GM23338 (cell line): ENCODE data around the gene PVRIG. TPM values are rescaled to one million over a fixed set of nuclear protein-coding genes. Genes with fewer than 3 reads are reported as not detected.
"Not testable (repeated sequence)": the region's sequence is repeated elsewhere in the genome, so short reads cannot be mapped to it uniquely, and the experiment has no call there.

Experiments
- ATAC-seq: fragments of 200-7000 bp; cut with Tn5 transposase; 3 replicates; pipeline ENCODE4 v1.9.1; 2020
- DNase-seq: peaks from one replicate; pipeline ENCODE4 v3.0.0-alpha.2; 2015; ENCODE audit warnings: low spot score
- H2AFZ ChIP-seq: fragments of 200-600 bp; sonication (generic); 2 replicates; pipeline ENCODE4 v1.8.0; 2016; ENCODE audit warnings: antibody characterized with exemption, mild to moderate bottlenecking, moderate library complexity
- H3F3A ChIP-seq: fragments of 200-600 bp; sonication (generic); replicated peaks from 2 replicates; pipeline ENCODE4 v1.8.0; 2017; ENCODE audit warnings: antibody characterized with exemption, mixed run types, low read depth
- H3K27ac ChIP-seq: fragments of 200-600 bp; sonication (generic); 2 replicates; pipeline ENCODE4 v1.6.1; 2016; ENCODE audit warnings: low read depth
- H3K27me3 ChIP-seq: fragments of 200-600 bp; sonication (generic); 2 replicates; pipeline ENCODE4 v1.8.0; 2016; ENCODE audit warnings: mild to moderate bottlenecking, mixed run types, moderate library complexity; ENCODE audit not compliant: insufficient read depth
- H3K36me3 ChIP-seq: fragments of 200-600 bp; sonication (generic); 2 replicates; pipeline ENCODE4 v1.8.0; 2016; ENCODE audit warnings: mild to moderate bottlenecking; ENCODE audit not compliant: insufficient read depth
- H3K4me1 ChIP-seq: fragments of 200-600 bp; sonication (generic); 2 replicates; pipeline ENCODE4 v1.8.0; 2016; ENCODE audit warnings: mild to moderate bottlenecking, moderate library complexity; ENCODE audit not compliant: insufficient read depth
- H3K4me2 ChIP-seq: fragments of 200-600 bp; sonication (generic); 2 replicates; pipeline ENCODE4 v1.7.1; 2017; ENCODE audit warnings: mixed run types
- H3K4me3 ChIP-seq: fragments of 200-600 bp; sonication (generic); 2 replicates; pipeline ENCODE4 v1.6.1; 2016; ENCODE audit warnings: mixed run types
- H3K79me2 ChIP-seq: fragments of 200-600 bp; sonication (generic); replicated peaks from 2 replicates; pipeline ENCODE4 v1.8.0; 2017; ENCODE audit warnings: mild to moderate bottlenecking; ENCODE audit not compliant: insufficient read depth
- H3K9me2 ChIP-seq: fragments of 200-600 bp; sonication (generic); 2 replicates; pipeline ENCODE4 v1.8.0; 2017; ENCODE audit not compliant: insufficient read depth
- H4K20me1 ChIP-seq: fragments of 200-600 bp; sonication (generic); replicated peaks from 2 replicates; pipeline ENCODE4 v1.8.0; 2017; ENCODE audit warnings: mild to moderate bottlenecking; ENCODE audit not compliant: insufficient read depth
- H3K27ac Mint-ChIP-seq: 2 replicates; pipeline ENCODE4 v1.8.0; 2020; ENCODE audit warnings: inconsistent platforms, mild to moderate bottlenecking, moderate library complexity, mixed read lengths
- H3K27me3 Mint-ChIP-seq: 3 replicates; pipeline ENCODE4 v1.8.0; 2022; ENCODE audit warnings: low read depth, mild to moderate bottlenecking, moderate library complexity, mixed read lengths, inconsistent platforms; ENCODE audit not compliant: insufficient read depth, poor library complexity
- H3K36me3 Mint-ChIP-seq: 3 replicates; pipeline ENCODE4 v1.8.0; 2021; ENCODE audit warnings: low read depth, mild to moderate bottlenecking, inconsistent platforms, moderate library complexity, mixed read lengths
- H3K4me1 Mint-ChIP-seq: 3 replicates; pipeline ENCODE4 v1.8.0; 2020; ENCODE audit warnings: mild to moderate bottlenecking, inconsistent platforms, mixed read lengths
- H3K4me3 Mint-ChIP-seq: 3 replicates; pipeline ENCODE4 v1.8.0; 2021; ENCODE audit warnings: moderate library complexity, mild to moderate bottlenecking, inconsistent platforms, mixed read lengths
- H3K9me3 Mint-ChIP-seq: 3 replicates; pipeline ENCODE4 v1.8.0; 2020; ENCODE audit warnings: moderate library complexity, mild to moderate bottlenecking, inconsistent platforms, mixed read lengths
- POLR2AphosphoS5 ChIP-seq: IDR thresholded peaks from 2 replicates; pipeline ENCODE4 v1.6.1; 2016; ENCODE audit warnings: antibody characterized with exemption, low read depth
- polyA plus RNA-seq: library from polyadenylated mRNA; unstranded; fragments of >200 nt; fragmentation: Nextera tagmentation; extraction: Ambion mirVana; gene quantifications from 2 replicates; pipeline ENCODE4 v1.2.1, GENCODE V29; 2016
- total RNA-seq: library from RNA; depleted of rRNA; stranded (reverse); fragments of >200 nt; shearing (Covaris generic); gene quantifications from 2 replicates; pipeline ENCODE4 v1.2.3, GENCODE V29; 2014
- TF ChIP-seq, protein P1 (sequence below): fragments of 250-450 bp; sonication (Bioruptor Pico); IDR thresholded peaks from 2 replicates; pipeline ENCODE4 v1.5.0; 2020; ENCODE audit warnings: mild to moderate bottlenecking, moderate library complexity

Gene PVRIG
- total and polyA plus RNA-seq, 2 experiments from 2014 or later: 1.1 TPM; not detected in 1

DNA sequence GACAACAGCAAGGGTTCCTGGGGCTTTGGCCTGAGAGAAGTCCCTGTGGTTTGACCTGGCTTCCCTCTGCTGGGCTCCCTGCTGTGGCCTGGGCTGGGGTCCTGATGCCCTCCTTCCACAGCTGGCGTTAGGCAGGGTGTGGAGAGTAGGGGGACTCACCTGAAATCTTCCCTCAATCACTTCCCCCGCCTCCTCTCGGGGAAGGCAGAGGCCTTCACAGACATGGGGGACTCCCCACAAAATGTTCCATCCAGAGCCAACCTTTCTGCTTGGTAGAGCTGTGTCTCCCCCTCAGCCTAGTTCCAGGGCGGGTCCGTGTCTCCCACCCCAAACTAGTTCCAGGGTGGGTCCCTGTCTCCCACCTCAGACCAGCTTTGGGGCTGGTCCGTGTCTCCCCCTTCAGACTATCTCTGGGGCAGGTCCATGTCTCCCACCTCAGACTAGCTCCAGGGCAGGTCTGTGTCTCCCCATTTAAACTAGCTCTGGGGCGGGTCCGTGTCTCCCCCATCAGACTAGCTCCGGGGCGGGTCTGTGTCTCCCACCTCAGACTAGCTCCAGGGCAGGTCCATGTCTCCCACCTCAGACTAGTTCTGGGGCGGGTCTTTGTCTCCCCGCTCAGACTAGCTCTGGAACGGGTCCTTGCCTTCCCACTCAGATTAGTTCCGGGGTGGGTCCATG, 2.2 kb downstream of the PVRIG start:
- TF ChIP-seq, protein P1, sequence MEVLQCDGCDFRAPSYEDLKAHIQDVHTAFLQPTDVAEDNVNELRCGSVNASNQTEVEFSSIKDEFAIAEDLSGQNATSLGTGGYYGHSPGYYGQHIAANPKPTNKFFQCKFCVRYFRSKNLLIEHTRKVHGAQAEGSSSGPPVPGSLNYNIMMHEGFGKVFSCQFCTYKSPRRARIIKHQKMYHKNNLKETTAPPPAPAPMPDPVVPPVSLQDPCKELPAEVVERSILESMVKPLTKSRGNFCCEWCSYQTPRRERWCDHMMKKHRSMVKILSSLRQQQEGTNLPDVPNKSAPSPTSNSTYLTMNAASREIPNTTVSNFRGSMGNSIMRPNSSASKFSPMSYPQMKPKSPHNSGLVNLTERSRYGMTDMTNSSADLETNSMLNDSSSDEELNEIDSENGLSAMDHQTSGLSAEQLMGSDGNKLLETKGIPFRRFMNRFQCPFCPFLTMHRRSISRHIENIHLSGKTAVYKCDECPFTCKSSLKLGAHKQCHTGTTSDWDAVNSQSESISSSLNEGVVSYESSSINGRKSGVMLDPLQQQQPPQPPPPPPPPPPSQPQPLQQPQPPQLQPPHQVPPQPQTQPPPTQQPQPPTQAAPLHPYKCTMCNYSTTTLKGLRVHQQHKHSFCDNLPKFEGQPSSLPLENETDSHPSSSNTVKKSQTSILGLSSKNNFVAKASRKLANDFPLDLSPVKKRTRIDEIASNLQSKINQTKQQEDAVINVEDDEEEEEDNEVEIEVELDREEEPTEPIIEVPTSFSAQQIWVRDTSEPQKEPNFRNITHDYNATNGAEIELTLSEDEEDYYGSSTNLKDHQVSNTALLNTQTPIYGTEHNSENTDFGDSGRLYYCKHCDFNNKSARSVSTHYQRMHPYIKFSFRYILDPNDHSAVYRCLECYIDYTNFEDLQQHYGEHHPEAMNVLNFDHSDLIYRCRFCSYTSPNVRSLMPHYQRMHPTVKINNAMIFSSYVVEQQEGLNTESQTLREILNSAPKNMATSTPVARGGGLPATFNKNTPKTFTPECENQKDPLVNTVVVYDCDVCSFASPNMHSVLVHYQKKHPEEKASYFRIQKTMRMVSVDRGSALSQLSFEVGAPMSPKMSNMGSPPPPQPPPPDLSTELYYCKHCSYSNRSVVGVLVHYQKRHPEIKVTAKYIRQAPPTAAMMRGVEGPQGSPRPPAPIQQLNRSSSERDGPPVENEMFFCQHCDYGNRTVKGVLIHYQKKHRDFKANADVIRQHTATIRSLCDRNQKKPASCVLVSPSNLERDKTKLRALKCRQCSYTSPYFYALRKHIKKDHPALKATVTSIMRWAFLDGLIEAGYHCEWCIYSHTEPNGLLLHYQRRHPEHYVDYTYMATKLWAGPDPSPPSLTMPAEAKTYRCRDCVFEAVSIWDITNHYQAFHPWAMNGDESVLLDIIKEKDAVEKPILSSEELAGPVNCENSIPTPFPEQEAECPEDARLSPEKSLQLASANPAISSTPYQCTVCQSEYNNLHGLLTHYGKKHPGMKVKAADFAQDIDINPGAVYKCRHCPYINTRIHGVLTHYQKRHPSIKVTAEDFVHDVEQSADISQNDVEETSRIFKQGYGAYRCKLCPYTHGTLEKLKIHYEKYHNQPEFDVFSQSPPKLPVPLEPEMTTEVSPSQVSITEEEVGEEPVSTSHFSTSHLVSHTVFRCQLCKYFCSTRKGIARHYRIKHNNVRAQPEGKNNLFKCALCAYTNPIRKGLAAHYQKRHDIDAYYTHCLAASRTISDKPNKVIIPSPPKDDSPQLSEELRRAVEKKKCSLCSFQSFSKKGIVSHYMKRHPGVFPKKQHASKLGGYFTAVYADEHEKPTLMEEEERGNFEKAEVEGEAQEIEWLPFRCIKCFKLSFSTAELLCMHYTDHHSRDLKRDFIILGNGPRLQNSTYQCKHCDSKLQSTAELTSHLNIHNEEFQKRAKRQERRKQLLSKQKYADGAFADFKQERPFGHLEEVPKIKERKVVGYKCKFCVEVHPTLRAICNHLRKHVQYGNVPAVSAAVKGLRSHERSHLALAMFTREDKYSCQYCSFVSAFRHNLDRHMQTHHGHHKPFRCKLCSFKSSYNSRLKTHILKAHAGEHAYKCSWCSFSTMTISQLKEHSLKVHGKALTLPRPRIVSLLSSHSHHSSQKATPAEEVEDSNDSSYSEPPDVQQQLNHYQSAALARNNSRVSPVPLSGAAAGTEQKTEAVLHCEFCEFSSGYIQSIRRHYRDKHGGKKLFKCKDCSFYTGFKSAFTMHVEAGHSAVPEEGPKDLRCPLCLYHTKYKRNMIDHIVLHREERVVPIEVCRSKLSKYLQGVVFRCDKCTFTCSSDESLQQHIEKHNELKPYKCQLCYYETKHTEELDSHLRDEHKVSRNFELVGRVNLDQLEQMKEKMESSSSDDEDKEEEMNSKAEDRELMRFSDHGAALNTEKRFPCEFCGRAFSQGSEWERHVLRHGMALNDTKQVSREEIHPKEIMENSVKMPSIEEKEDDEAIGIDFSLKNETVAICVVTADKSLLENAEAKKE: no peak
- H4K20me1 ChIP-seq: no peaks in the 10 kb centered on the region
- no peak overlapping the region for H3K4me3 ChIP-seq
- DNase-seq: no peak
- no peaks in the 10 kb centered on the region for H3F3A ChIP-seq
- ATAC-seq: no peak
- no peak overlapping the region for H2AFZ ChIP-seq
- no peak overlapping the region; the same call in 2 of the 3 replicates for H3K4me3 Mint-ChIP-seq
- peaks cover 4% of the 10 kb centered on the region for H3K4me1 Mint-ChIP-seq
- H3K36me3 ChIP-seq: no peaks in the 10 kb centered on the region
- H3K27me3 ChIP-seq: no peaks in the 10 kb centered on the region
- no peak overlapping the region for H3K4me2 ChIP-seq
- no peak overlapping the region for H3K27ac Mint-ChIP-seq
- no peak overlapping the region for H3K27ac ChIP-seq
- no peaks in the 10 kb centered on the region for H3K9me3 Mint-ChIP-seq
- peaks cover 4% of the 10 kb centered on the region; the same call in 2 of the 3 replicates for H3K36me3 Mint-ChIP-seq
- H3K9me2 ChIP-seq: no peaks in the 10 kb centered on the region
- H3K79me2 ChIP-seq: no peaks in the 10 kb centered on the region
- H3K4me1 ChIP-seq: no peaks in the 10 kb centered on the region
- peaks cover 4% of the 10 kb centered on the region for H3K27me3 Mint-ChIP-seq

- no peaks in the 10 kb centered on the region for H3K36me3 ChIP-seq
- TF ChIP-seq POLR2AphosphoS5: no peak
- H3K27ac Mint-ChIP-seq: no peak overlapping the region
- DNase-seq (no peak), ATAC-seq (no peak)
- H3K4me2 ChIP-seq: no peak overlapping the region
- no peaks in the 10 kb centered on the region for H3K9me3 Mint-ChIP-seq
- no peaks in the 10 kb centered on the region; the same call in 1 of the 3 replicates for H3K4me1 Mint-ChIP-seq
- no peaks in the 10 kb centered on the region for H4K20me1 ChIP-seq
- H3K79me2 ChIP-seq: no peaks in the 10 kb centered on the region
- no peaks in the 10 kb centered on the region for H3K9me2 ChIP-seq
- no peaks in the 10 kb centered on the region for H3F3A ChIP-seq
- peaks cover 4% of the 10 kb centered on the region; the same call in 2 of the 3 replicates for H3K36me3 Mint-ChIP-seq
- H3K27ac ChIP-seq: no peak overlapping the region
- H3K4me3 Mint-ChIP-seq: no peak overlapping the region
- H3K27me3 ChIP-seq: no peaks in the 10 kb centered on the region
- H3K27me3 Mint-ChIP-seq: peaks cover 2% of the 10 kb centered on the region
- H2AFZ ChIP-seq: no peak overlapping the region
- no peak overlapping the region for H3K4me3 ChIP-seq
- no peaks in the 10 kb centered on the region for H3K4me1 ChIP-seq
These were observed 2.8 kb downstream of the PVRIG start for GRCh38 chr7:100222445-100223132.

- not testable (repeated sequence) for H3K9me2 ChIP-seq, DNase-seq, H3K4me2 ChIP-seq, H3K27me3 Mint-ChIP-seq, H3F3A ChIP-seq, H3K4me3 ChIP-seq, H3K27me3 ChIP-seq, H3K4me1 Mint-ChIP-seq, H3K79me2 ChIP-seq, H2AFZ ChIP-seq, H3K36me3 Mint-ChIP-seq, ATAC-seq, H3K9me3 Mint-ChIP-seq, H4K20me1 ChIP-seq, H3K4me1 ChIP-seq, H3K27ac ChIP-seq, H3K36me3 ChIP-seq, H3K4me3 Mint-ChIP-seq, H3K27ac Mint-ChIP-seq
These were observed 3.7 kb downstream of the PVRIG start for GRCh38 chr7:100223376-100223927.

GRCh38 chr7:100224891-100225290, 5.1 kb downstream of the PVRIG start:
- H2AFZ ChIP-seq, H3K4me3 Mint-ChIP-seq, H4K20me1 ChIP-seq, H3K79me2 ChIP-seq, ATAC-seq, H3K4me1 ChIP-seq, H3F3A ChIP-seq, H3K9me3 Mint-ChIP-seq, H3K4me3 ChIP-seq, H3K27ac ChIP-seq, DNase-seq, H3K36me3 ChIP-seq, H3K9me2 ChIP-seq, H3K27me3 ChIP-seq, H3K27me3 Mint-ChIP-seq, H3K4me2 ChIP-seq, H3K4me1 Mint-ChIP-seq, H3K36me3 Mint-ChIP-seq, H3K27ac Mint-ChIP-seq: not testable (repeated sequence)
